Ishikawa (cell line): ENCODE results near the gene AKAP11.

Experiments used
- CEBPB ChIP-seq: IDR thresholded peaks from 2 replicates; pipeline ENCODE4 v1.6.1; 2012
- CREB1 ChIP-seq: IDR thresholded peaks from 2 replicates; pipeline ENCODE4 v1.6.1; 2012; ENCODE audit warnings: low read depth
- EGR1 ChIP-seq: IDR thresholded peaks from 2 replicates; pipeline ENCODE4 v1.6.1; 2012
- EP300 ChIP-seq: IDR thresholded peaks from 2 replicates; pipeline ENCODE4 v1.6.1; 2012; ENCODE audit warnings: borderline replicate concordance
- FOXM1 ChIP-seq: IDR thresholded peaks from 2 replicates; pipeline ENCODE4 v1.6.1; 2012; ENCODE audit warnings: low read depth, borderline replicate concordance
- NFIC ChIP-seq: IDR thresholded peaks from 2 replicates; pipeline ENCODE4 v1.6.1; 2012
- RAD21 ChIP-seq: IDR thresholded peaks from 2 replicates; pipeline ENCODE4 v1.6.1; 2012; ENCODE audit warnings: low read depth
- TAF1 ChIP-seq: IDR thresholded peaks from 2 replicates; pipeline ENCODE4 v1.6.1; 2012; ENCODE audit warnings: low read depth, mild to moderate bottlenecking
- TCF12 ChIP-seq: IDR thresholded peaks from 2 replicates; pipeline ENCODE4 v1.6.1; 2012; ENCODE audit warnings: low read depth
- TEAD4 ChIP-seq: IDR thresholded peaks from 2 replicates; pipeline ENCODE4 v1.6.1; 2012
- YY1 ChIP-seq: IDR thresholded peaks from 2 replicates; pipeline ENCODE4 v1.6.1; 2012; ENCODE audit warnings: low read depth
- ZBTB7A ChIP-seq: IDR thresholded peaks from 2 replicates; pipeline ENCODE4 v1.6.1; 2012; ENCODE audit warnings: low read depth
- TF ChIP-seq, protein P1 (sequence below): IDR thresholded peaks from 2 replicates; pipeline ENCODE4 v1.6.1; 2012; ENCODE audit warnings: low read depth, mild to moderate bottlenecking
- TF ChIP-seq, protein P2 (sequence below): IDR thresholded peaks from 2 replicates; pipeline ENCODE4 v1.6.1; 2012
- TF ChIP-seq, protein P3 (sequence below): IDR thresholded peaks from 2 replicates; pipeline ENCODE4 v1.6.1; 2012

AKAP11 gene

DNA sequence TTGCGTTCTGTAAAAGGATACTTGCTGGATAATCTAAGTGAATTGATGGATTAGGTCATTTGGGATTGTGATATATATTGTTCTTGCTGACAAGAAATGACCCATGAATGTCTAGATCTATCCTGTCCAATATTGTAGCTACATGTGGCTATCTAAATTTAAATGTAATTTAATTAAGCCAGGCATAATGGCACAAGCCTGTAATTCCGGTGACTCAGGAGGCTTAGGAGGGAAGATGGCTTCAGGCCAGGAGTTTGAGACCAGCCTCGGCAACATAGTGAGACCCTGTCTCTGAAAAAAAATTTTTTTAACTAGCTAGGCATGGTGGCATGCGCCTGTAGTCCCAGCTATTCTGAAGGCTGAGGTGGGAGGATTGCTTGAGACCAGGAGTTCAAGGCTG is 39.3 kb upstream of the AKAP11 start:
- TF ChIP-seq EGR1 (no peak), CREB1 (no peak), CEBPB (no peak), ZBTB7A (no peak), TCF12 (no peak), RAD21 (no peak), NFIC (no peak), EP300 (no peak), TEAD4 (no peak), YY1 (no peak), FOXM1 (no peak)
- TF ChIP-seq, protein P1, sequence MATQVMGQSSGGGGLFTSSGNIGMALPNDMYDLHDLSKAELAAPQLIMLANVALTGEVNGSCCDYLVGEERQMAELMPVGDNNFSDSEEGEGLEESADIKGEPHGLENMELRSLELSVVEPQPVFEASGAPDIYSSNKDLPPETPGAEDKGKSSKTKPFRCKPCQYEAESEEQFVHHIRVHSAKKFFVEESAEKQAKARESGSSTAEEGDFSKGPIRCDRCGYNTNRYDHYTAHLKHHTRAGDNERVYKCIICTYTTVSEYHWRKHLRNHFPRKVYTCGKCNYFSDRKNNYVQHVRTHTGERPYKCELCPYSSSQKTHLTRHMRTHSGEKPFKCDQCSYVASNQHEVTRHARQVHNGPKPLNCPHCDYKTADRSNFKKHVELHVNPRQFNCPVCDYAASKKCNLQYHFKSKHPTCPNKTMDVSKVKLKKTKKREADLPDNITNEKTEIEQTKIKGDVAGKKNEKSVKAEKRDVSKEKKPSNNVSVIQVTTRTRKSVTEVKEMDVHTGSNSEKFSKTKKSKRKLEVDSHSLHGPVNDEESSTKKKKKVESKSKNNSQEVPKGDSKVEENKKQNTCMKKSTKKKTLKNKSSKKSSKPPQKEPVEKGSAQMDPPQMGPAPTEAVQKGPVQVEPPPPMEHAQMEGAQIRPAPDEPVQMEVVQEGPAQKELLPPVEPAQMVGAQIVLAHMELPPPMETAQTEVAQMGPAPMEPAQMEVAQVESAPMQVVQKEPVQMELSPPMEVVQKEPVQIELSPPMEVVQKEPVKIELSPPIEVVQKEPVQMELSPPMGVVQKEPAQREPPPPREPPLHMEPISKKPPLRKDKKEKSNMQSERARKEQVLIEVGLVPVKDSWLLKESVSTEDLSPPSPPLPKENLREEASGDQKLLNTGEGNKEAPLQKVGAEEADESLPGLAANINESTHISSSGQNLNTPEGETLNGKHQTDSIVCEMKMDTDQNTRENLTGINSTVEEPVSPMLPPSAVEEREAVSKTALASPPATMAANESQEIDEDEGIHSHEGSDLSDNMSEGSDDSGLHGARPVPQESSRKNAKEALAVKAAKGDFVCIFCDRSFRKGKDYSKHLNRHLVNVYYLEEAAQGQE = no peak
- TF ChIP-seq, protein P2, sequence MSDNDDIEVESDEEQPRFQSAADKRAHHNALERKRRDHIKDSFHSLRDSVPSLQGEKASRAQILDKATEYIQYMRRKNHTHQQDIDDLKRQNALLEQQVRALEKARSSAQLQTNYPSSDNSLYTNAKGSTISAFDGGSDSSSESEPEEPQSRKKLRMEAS = no peak
- TF ChIP-seq, protein P3, sequence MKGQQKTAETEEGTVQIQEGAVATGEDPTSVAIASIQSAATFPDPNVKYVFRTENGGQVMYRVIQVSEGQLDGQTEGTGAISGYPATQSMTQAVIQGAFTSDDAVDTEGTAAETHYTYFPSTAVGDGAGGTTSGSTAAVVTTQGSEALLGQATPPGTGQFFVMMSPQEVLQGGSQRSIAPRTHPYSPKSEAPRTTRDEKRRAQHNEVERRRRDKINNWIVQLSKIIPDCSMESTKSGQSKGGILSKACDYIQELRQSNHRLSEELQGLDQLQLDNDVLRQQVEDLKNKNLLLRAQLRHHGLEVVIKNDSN = no peak

DNA sequence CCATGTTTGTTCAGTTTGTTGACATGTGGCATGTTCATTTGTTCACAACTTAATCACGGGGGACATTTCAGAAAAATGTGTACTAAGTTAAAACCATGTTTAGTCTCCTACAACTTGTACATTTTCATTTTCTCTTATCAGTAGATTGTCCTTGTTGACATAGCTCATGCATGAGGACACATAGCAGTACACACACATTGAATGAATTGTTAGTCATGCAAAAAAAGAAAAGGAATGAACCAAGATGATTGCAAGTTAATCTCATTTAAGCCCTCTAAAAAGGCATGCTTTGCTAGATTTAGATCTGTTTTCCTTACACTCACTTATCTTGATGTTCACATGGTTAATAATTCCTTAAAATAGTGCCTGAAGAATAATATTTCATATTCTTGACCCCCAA is 38.2 kb upstream of the AKAP11 start:
- TF ChIP-seq FOXM1 (no peak), NFIC (no peak), TAF1 (no peak), ZBTB7A (no peak), CREB1 (no peak), EP300 (no peak), YY1 (no peak)
- TF ChIP-seq, protein P3 = no peak

DNA sequence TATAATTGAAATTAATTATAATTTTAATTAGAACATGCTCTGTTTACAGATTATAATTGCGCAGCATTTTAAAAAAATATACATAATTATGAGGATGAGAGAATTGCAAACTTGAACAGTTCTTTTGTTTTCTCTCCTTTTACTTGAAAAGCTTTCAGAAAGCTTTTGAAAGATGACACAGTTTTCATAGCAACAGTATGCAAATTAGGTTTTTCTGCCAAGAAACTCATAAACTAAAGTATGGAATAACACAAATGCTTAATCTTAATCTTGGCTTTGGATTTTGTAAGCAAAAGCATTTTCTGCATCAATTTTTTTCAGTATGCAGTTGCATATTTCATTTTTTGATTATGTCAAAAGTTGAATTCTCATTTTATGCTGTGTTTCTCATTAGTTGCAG is 32.8 kb upstream of the AKAP11 start:
- TF ChIP-seq CEBPB (no peak), CREB1 (no peak), NFIC (no peak), EP300 (no peak)
- TF ChIP-seq, protein P1 = no peak
- TF ChIP-seq, protein P2 = no peak

DNA sequence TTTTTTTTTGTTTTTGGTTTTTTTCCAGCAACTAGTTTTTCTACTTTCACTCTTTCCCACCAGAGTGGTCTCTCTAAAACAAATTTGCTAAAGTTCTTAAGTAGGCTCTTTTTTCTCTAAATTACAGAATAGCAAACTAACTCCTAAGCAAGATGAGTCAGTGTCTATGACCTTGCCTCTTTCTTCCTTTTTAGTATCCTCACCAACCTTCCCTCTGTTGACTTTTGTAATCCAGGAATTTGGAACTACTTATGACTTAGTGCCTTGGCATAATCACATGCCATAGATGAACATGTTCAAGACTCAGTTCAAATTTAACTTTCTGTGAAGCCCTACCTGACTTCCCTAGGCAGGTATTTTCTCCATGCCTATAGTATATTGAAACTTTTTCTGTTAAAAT is 32.3 kb upstream of the AKAP11 start:
- TF ChIP-seq EGR1 (no peak), CEBPB (no peak), EP300 (no peak), RAD21 (no peak), ZBTB7A (no peak), TAF1 (no peak), TCF12 (no peak), TEAD4 (no peak), FOXM1 (no peak), NFIC (no peak), YY1 (no peak)
- TF ChIP-seq, protein P1 = no peak

DNA sequence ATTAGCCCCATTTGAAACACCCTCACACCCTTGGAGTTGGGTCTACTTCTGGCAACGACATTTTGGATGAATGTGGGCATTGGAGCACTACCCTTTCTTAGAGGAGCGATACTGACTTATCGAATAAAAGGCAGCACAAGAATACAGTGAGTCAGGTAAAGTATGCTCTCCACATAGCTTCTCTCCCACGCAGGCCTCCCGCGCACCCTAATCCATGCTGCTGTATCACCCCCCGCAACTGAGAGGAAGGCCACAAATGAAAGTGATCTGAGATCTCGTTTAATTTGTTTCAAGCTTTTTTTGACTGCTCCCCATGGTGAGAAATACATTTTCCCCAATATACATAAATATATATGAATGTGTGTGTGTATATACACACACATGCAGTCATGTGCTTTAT is 25.4 kb upstream of the AKAP11 start:
- TF ChIP-seq, protein P2 = no peak
- TF ChIP-seq TCF12 (no peak), YY1 (no peak)
